Adrenal gland (tissue), 12 donors: ENCODE results near the gene RABGAP1L. TPM values are rescaled to one million over a fixed set of nuclear protein-coding genes. Genes with fewer than 3 reads are reported as not detected.
"Not testable (repeated sequence)": the region's sequence is repeated elsewhere in the genome, so short reads cannot be mapped to it uniquely, and the experiment has no call there.

Source experiments
- DNase-seq, 7 donors: peaks; one replicate each; pipeline ENCODE4 v3.0.0-alpha.2; 2019 to 2020
- H3K27ac ChIP-seq, 5 donors: fragments of 200-600 bp; sonication (generic) in 4 of 5; 1 replicate in 3 of 5; 2 replicates in 2 of 5; pipeline versions ENCODE4 v1.5.1 to v1.8.0; 2016 to 2020; ENCODE audit warnings: mild to moderate bottlenecking in 1 of 5
- H3K27me3 ChIP-seq: fragments of 200-600 bp; 2 replicates; pipeline ENCODE4 v1.8.0; 2021
- H3K36me3 ChIP-seq, 2 donors: fragments of 200-600 bp; replicated peaks in 1 of 2; 1 replicate in 1 of 2; 2 replicates in 1 of 2; pipeline versions ENCODE4 v1.5.1 to v1.8.0; 2018 to 2022
- H3K4me1 ChIP-seq, 2 donors: fragments of 200-600 bp; replicated peaks in 1 of 2; 1 replicate in 1 of 2; 2 replicates in 1 of 2; pipeline versions ENCODE4 v1.5.1 to v1.8.0; 2018 to 2021
- H3K4me3 ChIP-seq, 4 donors: fragments of 200-600 bp; sonication (generic) in 3 of 4; one replicate each; pipeline ENCODE4 v1.5.1; 2016 to 2018
- H3K9me3 ChIP-seq, 3 donors: fragments of 200-600 bp; sonication (generic) in 1 of 3; replicated peaks in 1 of 3; 1 replicate in 2 of 3; 2 replicates in 1 of 3; pipeline versions ENCODE4 v1.5.1 to v1.8.0; 2016 to 2021
- POLR2A ChIP-seq, 2 donors: fragments of 450-650 bp; IDR thresholded peaks; one replicate each; pipeline ENCODE4 v1.6.1; 2017; ENCODE audit warnings: antibody characterized with exemption in 2 of 2, mild to moderate bottlenecking in 2 of 2, moderate library complexity in 1 of 2
- WGBS, 4 donors: extraction: QIAGEN DNeasy Blood & Tissue Kit in 2 of 4; methylation state at CpG; one replicate each; pipeline versions ENCODE4 v1.1.5 to v1.1.7; 2013 to 2017; 5-methylcytosine and 5-hydroxymethylcytosine counted together
- intact Hi-C, 2 donors: fragments of 100-400 bp; cut with DNase I; formaldehyde crosslinking; loops; one replicate each; pipeline versions ENCODE4 v1.14.1 to v1.15.0; 2022 to 2023
- polyA plus RNA-seq, 3 donors: library from polyadenylated mRNA; stranded (reverse); fragments of 200-250 nt in 2 of 3; fragments of 350-450 nt in 1 of 3; fragmentation: Illumina TruSeq in 1 of 3; extraction: RNeasy Lipid Tissue Mini Kit (QIAGEN cat#74804) in 1 of 3; gene quantifications; one replicate each; pipeline ENCODE4 v1.2.3, GENCODE V29; 2013 to 2014
- total RNA-seq, 9 donors: library from RNA; depleted of rRNA in 4 of 9; stranded (reverse); fragments of >200 nt in 4 of 9; fragments of 120-200 nt in 1 of 9; fragmentation: NEBNext Ultra II Directional in 1 of 9; extraction: Animal tissue kit (Norgen Biotek cat#: 25700) in 1 of 9; gene quantifications; one replicate each; pipeline versions ENCODE4 v1.1.0 to v1.2.4, GENCODE V29; 2013 to 2023
- TF ChIP-seq, protein P1 (sequence below), 6 experiments: fragments of 450-650 bp in 4 of 6; fragments of 200-600 bp in 2 of 6; sonication (generic) in 1 of 6; IDR thresholded peaks; 1 replicate in 5 of 6; 2 replicates in 1 of 6; pipeline versions ENCODE4 v1.5.1 to v1.8.0; 2016 to 2021; ENCODE audit warnings: antibody characterized with exemption in 6 of 6, mild to moderate bottlenecking in 2 of 6, moderate library complexity in 1 of 6
- donor health status: healthy with polysubstance abuse.
- donor health status: Bipolar disorder and iron deficiency.
- donor health status: DM: yes; HTN: yes; CAD: no.
- donor health status: DM: no; HTN: no; CAD: no.
- donor health status: DM: no; HTN: no; CAD: no.
- donor health status: DM: yes; HTN: yes; CAD: no.

Gene RABGAP1L
- total and polyA plus RNA-seq, 12 donors, result 10.4 to 29.9 (median 19.7) TPM

DNA sequence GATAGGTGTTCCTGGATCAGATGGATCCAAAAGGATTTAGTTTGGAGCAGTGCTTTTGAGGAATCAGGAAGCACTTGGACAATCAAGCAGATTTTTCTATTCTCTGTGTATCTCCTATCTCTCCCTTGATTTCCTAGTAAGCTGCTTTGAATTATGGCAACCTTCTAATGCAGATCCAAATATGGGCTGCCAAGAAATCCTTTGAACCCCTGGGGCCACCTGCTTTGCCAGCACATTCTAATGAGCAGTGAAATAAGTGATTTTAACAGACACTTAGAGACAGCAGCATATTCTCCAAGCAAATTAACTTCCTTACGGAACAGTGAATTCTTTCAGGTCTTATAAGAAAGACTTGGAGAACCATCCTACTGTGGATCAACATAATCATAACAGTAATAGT, 483.9 kb downstream of the RABGAP1L start:
- 91 to 97% (median 93%) methylated on average over 1 of the region's 1 CpG for WGBS, 4 donors
- no peaks in the 10 kb centered on the region for H3K36me3 ChIP-seq
- TF ChIP-seq, protein P1, sequence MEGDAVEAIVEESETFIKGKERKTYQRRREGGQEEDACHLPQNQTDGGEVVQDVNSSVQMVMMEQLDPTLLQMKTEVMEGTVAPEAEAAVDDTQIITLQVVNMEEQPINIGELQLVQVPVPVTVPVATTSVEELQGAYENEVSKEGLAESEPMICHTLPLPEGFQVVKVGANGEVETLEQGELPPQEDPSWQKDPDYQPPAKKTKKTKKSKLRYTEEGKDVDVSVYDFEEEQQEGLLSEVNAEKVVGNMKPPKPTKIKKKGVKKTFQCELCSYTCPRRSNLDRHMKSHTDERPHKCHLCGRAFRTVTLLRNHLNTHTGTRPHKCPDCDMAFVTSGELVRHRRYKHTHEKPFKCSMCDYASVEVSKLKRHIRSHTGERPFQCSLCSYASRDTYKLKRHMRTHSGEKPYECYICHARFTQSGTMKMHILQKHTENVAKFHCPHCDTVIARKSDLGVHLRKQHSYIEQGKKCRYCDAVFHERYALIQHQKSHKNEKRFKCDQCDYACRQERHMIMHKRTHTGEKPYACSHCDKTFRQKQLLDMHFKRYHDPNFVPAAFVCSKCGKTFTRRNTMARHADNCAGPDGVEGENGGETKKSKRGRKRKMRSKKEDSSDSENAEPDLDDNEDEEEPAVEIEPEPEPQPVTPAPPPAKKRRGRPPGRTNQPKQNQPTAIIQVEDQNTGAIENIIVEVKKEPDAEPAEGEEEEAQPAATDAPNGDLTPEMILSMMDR (IDR thresholded peaks at IDR 0.05), result no peak
- no peak for TF ChIP-seq POLR2A (IDR thresholded peaks at IDR 0.05)
- no peaks in the 10 kb centered on the region for H3K9me3 ChIP-seq
- no peaks in the 10 kb centered on the region for H3K4me1 ChIP-seq
- intact Hi-C loops, result no loop called here
- H3K27me3 ChIP-seq, result no peaks in the 10 kb centered on the region
- no peak for DNase-seq
- H3K4me3 ChIP-seq, result no peak overlapping the region
- H3K27ac ChIP-seq, result no peak overlapping the region

DNA sequence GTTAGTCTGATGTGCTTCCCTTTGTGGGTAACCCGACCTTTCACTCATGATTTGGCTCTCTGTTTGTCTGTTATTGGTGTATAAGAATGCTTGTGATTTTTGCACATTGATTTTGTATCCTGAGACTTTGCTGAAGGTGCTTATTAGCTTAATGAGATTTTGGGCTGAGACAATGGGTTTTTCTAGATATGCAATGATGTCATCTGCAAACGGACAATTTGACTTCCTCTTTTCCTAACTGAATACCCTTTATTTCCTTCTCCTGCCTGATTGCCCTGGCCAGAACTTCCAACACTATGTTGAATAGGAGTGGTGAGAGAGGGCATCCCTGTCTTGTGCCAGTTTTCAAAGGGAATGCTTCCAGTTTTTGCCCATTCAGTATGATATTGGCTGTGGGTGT, 490.3 kb downstream of the RABGAP1L start:
- H3K27ac ChIP-seq, H3K27me3 ChIP-seq, intact Hi-C loops, H3K36me3 ChIP-seq, H3K4me3 ChIP-seq, H3K4me1 ChIP-seq, DNase-seq, H3K9me3 ChIP-seq: not testable (repeated sequence)
- 76 to 79% (median 77%) methylated on average over 2 of the region's 2 CpGs for WGBS, 4 donors

DNA sequence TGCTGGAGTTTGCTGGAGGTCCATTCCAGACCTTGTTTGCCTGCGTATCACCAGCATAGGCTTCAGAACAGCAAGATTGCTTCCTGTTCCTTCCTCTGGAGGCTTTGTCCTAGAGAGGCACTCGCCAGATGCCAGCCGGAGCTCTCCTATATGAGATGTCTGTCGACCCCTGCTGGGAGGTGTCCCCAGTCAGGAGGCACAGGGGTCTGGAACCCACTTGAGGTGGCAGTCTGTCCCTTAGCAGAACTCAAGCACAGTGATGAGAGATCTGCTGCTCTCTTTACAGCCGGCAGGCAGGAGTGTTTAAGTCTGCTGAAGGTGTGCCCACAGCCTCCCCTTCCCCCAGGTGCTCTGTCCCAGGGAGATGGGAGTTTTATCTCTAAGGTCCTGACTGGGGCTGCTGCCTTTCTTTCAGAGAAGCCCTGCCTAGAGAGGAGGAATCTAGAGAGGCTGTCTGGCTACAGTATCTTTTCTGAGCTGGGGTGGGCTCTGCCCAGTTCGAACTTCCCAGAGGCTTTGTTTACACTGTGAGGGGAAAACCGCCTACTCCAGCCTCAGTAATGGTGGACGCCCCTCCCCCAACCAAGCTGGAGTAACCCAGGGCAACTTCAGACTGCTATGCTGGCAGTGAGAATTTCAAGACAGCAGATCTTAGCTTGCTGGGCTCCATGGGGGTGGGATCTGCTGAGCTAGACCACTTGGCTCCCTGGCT, 493.4 kb downstream of the RABGAP1L start:
- Histone ChIP-seq H3K36me3 (no peaks in the 10 kb centered on the region), H3K4me1 (no peaks in the 10 kb centered on the region), H3K9me3 (no peaks in the 10 kb centered on the region), H3K4me3 (no peak overlapping the region), H3K27me3 (no peaks in the 10 kb centered on the region), H3K27ac (no peak overlapping the region)
- intact Hi-C loops, result no loop called here
- no peak for DNase-seq
- TF ChIP-seq, protein P1 (IDR thresholded peaks at IDR 0.05), result no peak
- no peak for TF ChIP-seq POLR2A (IDR thresholded peaks at IDR 0.05)
- WGBS, 4 donors, result 79 to 88% (median 82%) methylated on average over 7 to 8 of the region's 8 CpGs

DNA sequence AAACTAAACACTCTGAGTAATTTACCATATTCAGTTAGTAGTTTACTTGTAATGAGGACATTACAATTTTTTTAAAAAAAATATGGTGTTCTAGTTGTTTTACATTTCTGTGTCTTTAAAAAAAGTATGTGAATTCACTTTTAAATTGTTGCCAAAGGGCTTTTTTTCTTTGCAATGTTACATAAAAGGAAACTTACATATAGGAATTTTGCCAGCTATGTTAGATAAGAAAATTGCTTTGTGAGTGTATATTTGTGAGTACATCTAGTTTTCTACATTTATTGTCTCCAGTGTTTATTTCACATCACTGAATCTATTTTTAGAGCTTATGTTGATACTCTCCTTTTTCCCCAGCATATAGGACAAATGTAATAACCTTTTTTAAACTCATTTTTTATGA, 495.2 kb downstream of the RABGAP1L start:
- H3K36me3 ChIP-seq, result no peaks in the 10 kb centered on the region
- DNase-seq, result no peak
- no peak overlapping the region for H3K27ac ChIP-seq
- intact Hi-C loops, result no loop called here
- H3K9me3 ChIP-seq, result no peaks in the 10 kb centered on the region
- H3K27me3 ChIP-seq, result no peaks in the 10 kb centered on the region
- no peak overlapping the region for H3K4me3 ChIP-seq
- H3K4me1 ChIP-seq, result no peaks in the 10 kb centered on the region
- TF ChIP-seq, protein P1 (IDR thresholded peaks at IDR 0.05), result no peak
- no peak for TF ChIP-seq POLR2A (IDR thresholded peaks at IDR 0.05)

DNA sequence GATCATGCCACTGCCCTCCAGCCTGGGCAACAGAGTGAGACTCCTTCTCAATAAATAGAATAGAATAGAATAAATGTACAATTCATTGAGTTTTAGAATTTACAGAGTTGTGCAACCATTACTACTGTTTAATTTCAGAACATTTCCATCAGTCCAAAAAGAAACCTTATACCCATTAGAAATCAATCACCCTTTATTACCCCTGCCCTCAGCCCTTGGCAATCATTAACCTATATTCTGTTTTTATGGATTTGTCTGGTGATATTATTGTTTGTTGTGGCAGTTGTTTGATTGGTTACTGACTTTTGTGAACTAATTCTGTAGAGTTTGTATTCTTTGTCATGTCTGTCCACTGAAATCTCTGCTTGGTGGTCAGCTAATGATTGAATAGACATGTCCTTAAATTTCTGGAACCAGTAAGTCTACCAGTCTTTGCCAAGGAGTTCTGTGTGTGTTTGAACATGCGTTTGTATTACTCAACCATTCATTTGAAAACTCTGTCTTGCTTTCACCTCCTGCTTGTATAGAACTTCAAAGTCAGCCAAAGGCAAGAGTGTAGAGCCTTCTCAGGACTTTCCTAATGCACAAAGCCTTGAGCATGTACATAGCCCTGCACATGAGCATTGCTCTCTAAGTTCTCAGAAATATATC, 497.2 kb downstream of the RABGAP1L start:
- DNase-seq, result no peak
- no peaks in the 10 kb centered on the region for H3K9me3 ChIP-seq
- no peaks in the 10 kb centered on the region for H3K4me1 ChIP-seq
- 88 to 100% (median 93%) methylated on average over 1 of the region's 1 CpG for WGBS, 4 donors
- no peaks in the 10 kb centered on the region for H3K36me3 ChIP-seq
- no peak overlapping the region for H3K4me3 ChIP-seq
- no peak for TF ChIP-seq POLR2A (IDR thresholded peaks at IDR 0.05)
- TF ChIP-seq, protein P1 (IDR thresholded peaks at IDR 0.05), result no peak
- no peak overlapping the region for H3K27ac ChIP-seq
- H3K27me3 ChIP-seq, result no peaks in the 10 kb centered on the region
- intact Hi-C loops, result no loop called here
